GM18526 (cell line): ENCODE results near the gene MARK2.

Experiments
- POLR2A ChIP-seq: IDR thresholded peaks from 3 replicates; pipeline ENCODE4 v1.6.1; 2011; ENCODE audit not compliant: insufficient read length; ENCODE audit errors: extremely low read depth

The MARK2 gene

DNA sequence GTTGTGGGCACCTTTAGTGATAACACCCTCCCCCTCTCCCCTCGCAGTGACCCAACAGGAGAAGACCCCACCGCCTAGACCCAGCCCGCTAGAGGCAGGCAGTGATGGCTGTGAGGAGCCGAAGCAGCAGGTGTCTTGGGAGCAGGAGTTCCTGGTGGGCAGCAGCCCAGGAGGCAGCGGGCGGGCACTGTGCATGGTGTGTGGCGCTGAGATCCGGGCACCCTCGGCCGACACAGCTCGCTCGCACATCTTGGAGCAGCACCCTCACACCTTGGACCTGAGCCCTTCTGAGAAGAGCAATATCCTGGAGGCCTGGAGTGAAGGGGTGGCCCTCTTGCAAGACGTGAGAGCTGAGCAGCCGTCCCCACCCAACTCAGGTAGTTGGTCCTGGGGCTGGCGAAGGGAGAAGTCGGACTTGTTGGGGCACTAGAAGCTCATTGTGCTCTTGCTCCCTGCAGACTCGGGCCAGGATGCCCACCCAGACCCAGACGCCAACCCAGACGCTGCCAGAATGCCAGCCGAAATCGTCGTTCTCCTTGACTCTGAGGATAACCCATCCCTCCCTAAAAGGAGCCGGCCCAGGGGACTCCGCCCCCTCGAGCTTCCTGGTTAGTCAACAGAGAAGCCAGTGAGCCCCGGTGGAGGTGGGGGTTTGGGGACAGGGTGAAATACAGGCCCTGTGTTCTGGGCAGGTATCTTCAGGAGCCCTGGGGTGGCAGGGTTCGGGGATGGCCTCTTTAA lies 21.0 kb upstream of the MARK2 start:
- no peak for TF ChIP-seq POLR2A

DNA sequence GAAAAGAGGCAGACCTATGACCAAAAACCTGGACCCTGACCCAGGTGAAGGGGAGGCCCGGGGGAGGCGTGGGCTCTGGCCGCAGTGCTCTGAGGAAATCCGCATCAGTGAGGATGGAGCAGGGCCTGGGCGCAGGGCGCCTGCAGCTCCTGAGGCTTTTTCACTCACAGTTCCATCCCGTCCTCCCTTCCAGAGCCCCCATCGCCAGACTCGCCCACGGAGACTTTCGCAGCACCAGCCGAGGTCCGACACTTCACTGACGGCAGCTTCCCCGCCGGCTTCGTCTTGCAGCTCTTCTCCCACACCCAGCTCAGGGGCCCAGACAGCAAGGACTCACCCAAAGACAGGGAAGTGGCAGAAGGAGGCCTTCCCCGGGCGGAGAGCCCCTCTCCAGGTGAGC lies 20.3 kb upstream of the MARK2 start:
- no peak for TF ChIP-seq POLR2A

DNA sequence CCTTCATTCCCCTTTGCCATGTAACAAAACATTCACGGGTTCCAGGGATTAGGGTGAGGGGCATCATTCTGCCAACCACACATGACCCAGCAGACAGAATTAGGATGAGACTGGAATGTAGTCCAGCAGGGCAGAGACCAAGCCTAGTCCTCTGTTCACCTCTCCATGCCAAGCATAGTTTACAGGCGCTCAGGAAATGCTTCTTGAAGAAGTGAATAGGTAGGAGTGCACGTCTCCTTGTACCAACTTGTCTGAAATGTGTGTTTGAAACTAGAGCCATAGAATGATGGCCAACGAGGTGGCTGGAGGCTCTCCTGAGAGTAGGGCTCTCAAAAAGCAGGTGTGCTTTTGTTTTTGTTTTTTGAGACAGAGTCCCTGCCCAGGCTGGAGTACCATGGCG lies 17.5 kb upstream of the MARK2 start:
- no peak for TF ChIP-seq POLR2A

DNA sequence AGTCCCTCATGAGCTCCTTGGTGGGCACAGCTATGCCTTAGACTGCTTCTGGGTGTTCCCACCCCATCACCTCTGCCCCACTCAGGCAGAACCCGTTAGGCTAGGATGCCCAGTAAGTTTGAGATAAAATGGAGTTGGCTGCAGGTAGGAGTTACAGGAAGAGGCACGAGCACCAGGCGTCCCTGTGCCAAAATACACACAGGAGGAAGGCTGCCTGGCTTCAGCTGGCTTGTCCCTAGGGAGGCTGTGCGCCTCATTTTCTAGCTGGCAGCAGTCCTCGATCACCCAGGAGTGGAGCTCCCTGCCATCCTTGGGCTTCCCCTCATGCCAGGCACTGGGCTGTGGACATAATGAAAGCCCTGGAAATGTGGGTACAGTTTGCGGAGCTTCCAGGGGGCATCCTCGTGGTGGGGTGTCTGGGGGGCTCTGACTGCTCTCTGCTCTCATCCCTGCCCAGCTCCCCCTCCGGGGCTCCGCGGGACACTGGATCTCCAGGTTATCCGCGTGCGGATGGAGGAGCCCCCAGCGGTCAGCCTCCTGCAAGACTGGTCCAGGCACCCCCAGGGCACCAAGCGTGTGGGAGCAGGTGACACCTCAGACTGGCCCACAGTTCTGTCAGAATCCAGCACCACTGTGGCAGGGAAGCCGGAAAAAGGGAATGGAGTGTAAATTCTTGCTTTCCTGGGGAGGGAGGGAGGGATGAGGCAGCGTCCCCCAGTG lies 12.3 kb upstream of the MARK2 start:
- TF ChIP-seq POLR2A = no peak

DNA sequence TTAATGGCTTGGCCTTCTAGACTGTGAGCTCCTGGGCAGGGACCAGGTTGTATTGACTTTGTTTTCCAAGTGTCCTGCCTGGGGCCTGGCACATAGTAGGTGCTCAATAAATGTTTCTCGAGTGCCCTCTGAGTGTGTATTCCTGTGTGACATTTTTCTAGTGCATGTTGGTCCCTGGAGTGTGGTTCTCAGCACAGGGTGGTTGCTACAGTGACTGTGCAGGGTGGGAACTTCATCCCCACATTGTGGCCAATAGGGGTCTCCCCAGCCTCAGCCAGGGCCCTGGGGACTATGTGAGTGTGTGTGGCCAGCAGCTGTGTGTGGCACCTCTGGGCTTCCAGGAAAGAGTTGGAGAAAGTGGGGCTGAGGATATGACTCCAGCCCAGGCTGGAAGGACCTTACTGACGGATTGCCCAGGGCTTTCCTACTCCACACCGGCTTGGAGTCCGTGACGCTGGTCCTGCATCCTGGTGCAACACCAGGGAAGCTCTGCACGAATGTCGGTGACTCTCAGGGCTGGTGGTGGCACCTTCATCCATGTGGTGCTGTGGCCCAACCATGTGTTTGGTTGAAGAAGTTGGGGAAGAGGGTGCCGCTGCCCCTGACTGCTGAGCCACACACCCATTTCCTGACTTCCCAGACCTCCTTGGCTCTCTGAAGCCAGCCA lies 9.0 kb upstream of the MARK2 start:
- TF ChIP-seq POLR2A = no peak

DNA sequence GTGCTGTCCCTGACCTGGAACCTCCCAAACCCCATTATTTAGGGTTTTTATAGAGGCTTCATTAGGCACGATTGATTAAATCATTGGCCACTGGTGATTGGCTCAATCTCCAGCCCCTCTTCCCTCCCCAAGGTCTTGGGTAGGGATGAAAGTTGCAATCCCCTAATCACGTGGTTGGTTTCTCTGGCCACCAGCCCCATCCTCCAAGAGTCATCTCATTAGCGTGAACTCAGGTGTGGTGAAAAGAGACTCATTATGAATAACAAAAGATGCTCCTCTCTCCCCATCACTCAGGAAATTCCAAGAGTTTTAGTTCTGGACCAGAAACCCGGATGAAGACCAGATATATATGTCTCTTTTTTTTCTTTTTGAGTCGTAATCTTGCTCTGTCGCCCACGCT lies 7.6 kb upstream of the MARK2 start:
- no peak for TF ChIP-seq POLR2A

DNA sequence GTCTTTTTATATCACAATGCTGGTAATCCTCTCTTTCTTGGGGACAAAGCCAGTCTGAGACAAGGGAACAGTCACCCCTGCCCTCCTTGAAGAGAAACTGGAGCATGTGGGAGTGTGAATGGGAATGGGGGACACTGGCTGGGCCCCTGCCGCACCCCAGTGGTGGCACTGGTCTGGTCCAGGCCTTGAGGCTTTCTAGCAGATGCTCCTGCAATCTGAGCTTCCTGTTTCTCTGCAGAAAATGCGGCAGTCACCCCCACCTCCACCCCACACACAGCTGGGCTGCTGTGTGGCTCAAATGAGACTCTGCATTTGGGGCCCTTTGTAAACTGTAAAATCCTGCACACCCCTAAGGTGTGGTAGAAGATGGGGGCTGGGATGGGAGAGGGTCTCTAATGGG lies 6.6 kb upstream of the MARK2 start:
- no peak for TF ChIP-seq POLR2A

DNA sequence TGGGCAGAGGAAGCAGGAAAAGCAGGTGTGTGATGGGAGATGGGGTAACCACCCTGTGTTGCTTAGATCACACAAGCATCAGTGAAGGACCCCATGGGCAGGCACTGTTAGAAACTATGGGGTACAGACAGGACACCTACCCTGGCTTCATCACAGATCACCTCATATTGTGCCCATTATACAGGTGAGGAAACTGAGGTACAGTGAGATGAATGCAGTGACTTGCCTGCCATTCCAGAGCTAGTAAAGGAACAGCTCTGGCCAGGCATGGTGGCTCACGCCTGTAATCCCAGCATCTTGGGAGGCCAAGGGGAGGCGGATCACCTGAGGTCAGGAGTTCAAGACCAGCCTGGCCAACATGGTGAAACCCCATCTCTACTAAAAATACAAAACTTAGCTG lies 5.9 kb upstream of the MARK2 start:
- no peak for TF ChIP-seq POLR2A

DNA sequence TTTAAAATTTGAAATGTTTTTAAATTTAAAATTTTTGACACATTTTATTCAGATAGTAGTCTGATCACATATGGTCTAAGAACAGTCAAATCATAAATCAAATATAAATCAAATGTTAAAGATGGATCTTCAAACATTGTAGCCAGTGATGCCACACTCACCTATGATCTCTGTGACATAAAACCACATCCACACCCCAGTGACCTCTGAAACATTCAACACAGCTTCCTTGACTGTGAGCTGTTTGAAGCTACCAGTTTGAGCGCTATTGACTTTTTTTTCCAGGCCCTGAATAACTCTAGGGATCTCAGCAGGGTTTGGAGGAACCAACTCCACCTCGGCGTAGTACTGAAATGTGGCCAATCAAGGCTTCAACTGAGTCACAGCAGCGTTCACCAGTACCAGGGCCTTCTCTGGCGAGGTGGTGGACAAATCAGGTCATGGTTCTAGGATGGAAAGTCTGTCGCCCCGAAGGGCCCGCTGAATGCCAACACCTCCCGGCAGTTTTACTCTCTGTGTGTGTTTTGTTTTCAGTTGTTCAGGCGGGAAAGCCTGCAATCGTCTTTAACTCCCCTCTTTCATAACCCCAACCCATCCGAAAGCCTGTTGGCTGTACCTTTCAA lies 4.3 kb upstream of the MARK2 start:
- no peak for TF ChIP-seq POLR2A

DNA sequence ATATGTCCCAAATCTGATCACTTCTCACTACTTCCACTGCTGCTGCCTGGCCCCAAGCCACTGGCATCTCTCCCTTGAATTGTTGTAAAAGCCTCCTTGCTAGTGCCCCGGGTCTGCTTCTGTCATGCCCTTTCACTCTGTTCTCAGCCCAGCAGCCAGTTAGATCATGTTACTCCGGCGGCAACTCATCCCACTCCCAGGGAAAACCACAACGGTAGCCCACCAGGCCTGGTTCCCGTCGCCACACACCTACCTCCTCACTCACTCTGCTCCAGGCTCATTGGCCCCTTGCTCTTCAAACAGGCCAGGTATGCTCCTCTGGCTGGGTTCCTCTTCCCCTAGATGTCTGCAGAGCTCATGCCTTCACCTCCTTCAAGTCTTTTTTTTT lies 3.8 kb upstream of the MARK2 start:
- TF ChIP-seq POLR2A = no peak

DNA sequence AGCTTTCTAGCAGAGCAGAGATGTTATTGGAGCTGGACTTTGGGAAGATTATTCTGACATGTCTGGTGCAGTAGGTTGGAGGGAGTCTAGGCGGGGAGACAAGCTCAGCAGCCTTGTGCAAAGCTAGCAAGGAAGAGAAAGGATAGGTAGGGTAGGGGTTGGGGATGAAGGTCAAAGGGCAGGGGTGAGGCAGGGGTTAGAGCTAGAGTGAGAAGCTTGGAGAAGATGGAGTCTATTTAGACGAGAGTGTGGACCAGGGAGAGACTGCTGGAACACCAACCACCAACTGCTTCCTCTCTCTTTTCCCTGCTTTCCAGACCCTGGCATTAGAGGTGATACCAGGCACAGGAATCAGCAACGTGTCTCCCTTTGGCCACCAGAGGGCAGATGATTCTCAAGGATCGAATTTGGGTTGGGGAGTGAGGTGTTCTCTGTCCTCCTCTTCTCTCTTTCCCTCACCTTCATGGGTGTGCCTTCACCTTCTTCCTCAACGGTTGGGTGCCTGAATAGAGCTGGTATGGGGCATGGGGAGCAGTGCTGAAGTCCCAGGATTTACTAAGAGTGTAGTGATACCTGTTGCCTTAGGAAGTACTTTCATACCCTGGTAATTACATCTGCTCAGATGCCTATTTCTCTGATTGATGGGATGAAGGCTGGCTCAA lies 1.8 kb upstream of the MARK2 start:
- TF ChIP-seq POLR2A = no peak

DNA sequence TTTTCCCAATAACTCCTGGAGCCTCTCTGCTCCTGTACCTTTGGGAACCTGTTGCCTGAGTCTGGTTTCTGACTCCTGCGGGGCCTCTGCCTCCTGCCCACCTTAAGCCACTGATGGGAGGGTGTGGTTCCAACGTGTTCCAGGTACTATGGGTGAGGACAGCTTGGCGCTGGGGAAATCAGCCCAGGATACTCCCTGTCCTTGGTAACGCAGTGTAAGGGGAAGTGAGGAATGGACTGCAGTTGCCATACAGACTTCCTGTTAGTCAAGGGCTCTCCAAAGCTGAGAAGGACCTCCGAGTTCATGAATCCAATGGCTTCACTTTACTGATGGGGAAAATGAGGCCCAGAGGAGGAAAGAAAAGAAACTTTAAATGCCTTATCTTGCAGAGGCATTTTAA lies 1.2 kb upstream of the MARK2 start:
- TF ChIP-seq POLR2A = no peak

DNA sequence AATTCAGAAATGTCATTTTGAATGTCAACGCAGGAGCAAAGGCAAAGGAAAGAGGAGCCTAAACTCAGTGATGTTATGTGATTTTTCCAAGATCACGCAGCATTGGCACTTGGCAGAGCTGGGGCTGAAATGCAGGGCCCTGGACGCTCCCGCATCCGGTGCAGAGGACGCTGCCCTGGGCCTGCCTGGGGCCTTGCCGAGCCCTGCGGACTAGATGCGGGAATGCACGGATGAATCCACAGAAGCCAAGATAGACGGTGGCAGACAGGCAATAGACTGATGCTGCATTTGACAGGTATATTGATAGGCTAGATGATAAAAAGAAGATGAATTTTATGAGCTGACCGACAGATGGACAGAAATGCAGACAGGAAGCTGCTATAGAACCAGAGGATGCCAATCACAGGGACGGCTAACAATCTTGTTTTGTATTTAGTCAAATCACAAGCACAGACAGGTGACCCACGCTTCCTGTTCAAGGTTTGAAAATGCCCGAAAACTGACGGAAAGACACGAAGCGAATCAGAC lies 696 bp upstream of the MARK2 start:
- TF ChIP-seq POLR2A = peak; percentile 17

DNA sequence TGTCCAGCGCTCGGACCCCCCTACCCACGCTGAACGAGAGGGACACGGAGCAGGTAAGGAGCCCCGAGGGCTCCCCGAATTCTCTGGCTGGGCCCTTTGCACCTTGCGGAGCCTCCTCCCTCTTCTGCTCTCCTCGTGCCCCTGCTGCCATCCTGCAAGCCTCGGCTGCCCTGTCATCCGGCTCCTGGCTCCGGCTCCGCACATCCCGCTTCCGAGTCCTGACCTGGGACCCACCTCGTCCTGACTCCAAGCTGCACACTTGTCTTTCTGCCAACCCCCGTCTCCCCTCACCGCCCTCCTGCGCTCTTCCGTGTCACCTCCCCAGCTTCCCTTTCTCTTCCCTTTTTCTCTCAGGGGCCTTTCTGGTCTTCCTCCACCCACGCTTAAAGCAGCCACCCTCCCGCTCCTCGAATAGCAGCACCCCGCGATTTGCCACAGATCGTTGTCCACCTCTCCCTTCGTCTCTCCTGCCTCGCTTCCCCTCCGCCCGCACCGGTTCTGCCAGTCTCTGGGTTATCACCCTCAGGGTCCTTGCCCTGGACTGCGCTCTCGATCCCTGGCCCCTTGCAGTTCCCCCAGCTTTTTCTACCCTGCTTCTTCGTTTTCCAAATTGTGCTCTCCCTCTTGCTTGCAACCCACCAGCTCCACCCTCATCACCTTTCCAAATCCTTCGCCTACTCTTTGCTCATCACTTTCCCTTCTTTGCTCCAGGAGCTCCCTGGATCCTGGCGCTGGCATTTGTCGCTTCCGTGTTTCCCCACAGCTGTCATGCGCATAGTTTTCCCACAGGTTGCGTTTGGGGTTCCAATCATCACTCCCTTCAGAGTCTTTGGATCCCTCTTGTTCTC lies 822 bp downstream of the MARK2 start:
- TF ChIP-seq POLR2A = peak; percentile 40

DNA sequence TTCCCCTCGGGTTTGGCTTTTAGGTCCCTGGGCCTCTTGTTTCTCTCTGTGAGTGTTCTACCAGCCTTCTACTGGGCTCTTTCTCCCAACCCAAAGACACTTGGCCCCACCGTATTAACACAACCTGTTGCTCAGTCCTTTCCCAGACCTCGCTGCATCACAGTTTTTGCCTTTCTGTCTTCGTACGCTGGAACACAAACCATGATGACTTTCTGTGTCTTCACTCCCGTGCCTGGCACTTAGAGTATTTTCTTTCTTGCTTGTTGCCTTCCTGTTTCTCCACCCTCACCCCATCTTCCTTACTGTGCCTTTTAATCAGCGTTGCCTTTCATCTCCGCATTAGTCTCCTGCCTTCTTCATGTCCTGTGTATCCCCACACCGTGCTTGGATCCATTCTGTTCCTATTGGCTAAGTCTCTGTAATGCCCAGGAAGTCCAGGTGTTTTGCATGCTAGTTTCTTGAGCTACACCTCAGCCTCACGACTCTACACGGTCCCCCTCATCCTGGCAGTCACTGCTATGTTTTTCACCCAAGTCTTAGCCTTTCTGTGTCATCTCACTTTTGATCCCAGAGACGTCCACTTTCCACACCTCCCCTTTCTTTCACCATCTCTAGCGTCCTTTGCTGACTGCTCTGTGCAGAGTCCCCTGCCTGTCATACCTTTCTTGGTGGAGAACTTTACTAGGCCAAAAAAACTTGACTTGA lies 1.6 kb downstream of the MARK2 start:
- TF ChIP-seq POLR2A = no peak
